ENCODE data around the gene PCDH9. TPM values are rescaled to one million over a fixed set of nuclear protein-coding genes. Genes with fewer than 3 reads are reported as not detected.
A peak's percentile ranks its signal among the peaks of the same experiment; 100 is the strongest.

Gene PCDH9
- total RNA-seq, 1 experiment from 2014 or later: 2.2 TPM

- Histone ChIP-seq H3K9me3 (replicated peaks) (no peaks in the 10 kb centered on the region), H3K4me1 (replicated peaks) (no peaks in the 10 kb centered on the region), H3K36me3 (no peaks in the 10 kb centered on the region), H3K27me3 (replicated peaks) (no peaks in the 10 kb centered on the region), H3K27ac (no peak overlapping the region), H3K4me3 (no peak overlapping the region)
- no peak for DNase-seq (ENCODE audit: low read depth in 1 of 2, low spot score in 2 of 2)
These were observed 526.5 kb downstream of the PCDH9 start for GRCh38 chr13:66703597-66703996.

DNA sequence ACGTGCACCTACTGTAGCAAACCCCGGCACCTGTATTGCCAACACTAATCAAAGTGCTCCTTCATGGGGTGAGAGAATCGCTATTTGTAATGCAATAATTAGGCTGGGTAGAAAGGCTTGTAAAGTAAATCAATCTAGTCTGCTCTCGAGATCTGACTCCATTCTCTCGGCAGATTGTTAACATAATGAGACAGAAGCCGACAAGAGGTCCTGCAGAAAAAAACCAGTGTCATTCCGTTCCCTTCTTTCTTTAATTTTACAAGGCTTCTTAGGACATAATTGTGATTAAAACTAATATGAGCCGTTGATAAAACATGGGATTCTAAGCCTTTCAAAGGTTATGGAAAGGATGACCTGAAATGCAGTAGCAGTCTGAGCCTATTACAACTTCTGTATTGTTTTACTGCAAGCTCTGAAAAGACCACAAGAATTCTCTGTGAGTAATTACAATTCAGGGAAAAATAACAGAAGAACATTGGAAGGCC, 530.0 kb downstream of the PCDH9 start:
- DNase-seq (ENCODE audit: low read depth in 1 of 2, low spot score in 2 of 2): no peak
- Histone ChIP-seq H3K36me3 (no peaks in the 10 kb centered on the region), H3K4me3 (no peak overlapping the region)

GRCh38 chr13:66693656-66694055, 536.5 kb downstream of the PCDH9 start:
- Histone ChIP-seq H3K27ac (no peak overlapping the region), H3K36me3 (no peaks in the 10 kb centered on the region), H3K4me3 (no peak overlapping the region), H3K27me3 (replicated peaks) (no peaks in the 10 kb centered on the region), H3K9me3 (replicated peaks) (no peaks in the 10 kb centered on the region), H3K4me1 (replicated peaks) (no peaks in the 10 kb centered on the region)
- no peak for DNase-seq (ENCODE audit: low read depth in 1 of 2, low spot score in 2 of 2)

More for the DNA sequence above, 530.0 kb downstream of the PCDH9 start:
- Histone ChIP-seq H3K27me3 (replicated peaks) (no peaks in the 10 kb centered on the region), H3K4me1 (replicated peaks) (no peaks in the 10 kb centered on the region), H3K9me3 (replicated peaks) (no peaks in the 10 kb centered on the region), H3K27ac (no peak overlapping the region)

GRCh38 chr13:66691149-66691548, 539.0 kb downstream of the PCDH9 start:
- DNase-seq (ENCODE audit: low read depth in 1 of 2, low spot score in 2 of 2): no peak
- Histone ChIP-seq H3K4me3 (no peak overlapping the region), H3K27ac (no peak overlapping the region), H3K27me3 (replicated peaks) (no peaks in the 10 kb centered on the region), H3K9me3 (replicated peaks) (no peaks in the 10 kb centered on the region), H3K36me3 (no peaks in the 10 kb centered on the region), H3K4me1 (replicated peaks) (0 out of 2 replicates have a peak, but pooled peaks cover 3% of the 10 kb centered on the region)

DNA sequence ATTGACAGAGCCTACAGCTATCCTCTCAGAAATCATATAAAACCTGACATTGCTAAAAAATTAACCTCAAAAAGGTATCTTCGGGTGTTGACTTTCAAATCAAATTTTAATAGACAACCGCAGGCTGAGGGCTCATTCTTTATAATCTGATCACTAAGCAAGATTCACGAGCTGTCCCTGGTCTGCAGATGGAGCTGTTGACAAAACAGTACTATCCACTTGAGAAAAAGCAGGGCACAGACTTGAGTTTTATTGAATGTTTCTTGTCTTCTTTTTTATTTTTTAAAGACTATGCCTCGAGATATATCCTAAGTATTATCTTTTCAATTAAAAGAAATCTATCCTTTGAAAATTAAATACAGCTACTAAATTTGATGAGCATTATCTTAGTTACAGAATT, 540.5 kb downstream of the PCDH9 start:
- Histone ChIP-seq H3K36me3 (no peaks in the 10 kb centered on the region), H3K27me3 (replicated peaks) (no peaks in the 10 kb centered on the region), H3K27ac (no peak overlapping the region), H3K4me3 (no peak overlapping the region), H3K4me1 (replicated peaks) (0 out of 2 replicates have a peak, but pooled peaks cover 3% of the 10 kb centered on the region), H3K9me3 (replicated peaks) (0 out of 2 replicates have a peak, but pooled peaks cover 5% of the 10 kb centered on the region)
- no peak for DNase-seq (ENCODE audit: low read depth in 1 of 2, low spot score in 2 of 2)

- Histone ChIP-seq H3K36me3 (no peaks in the 10 kb centered on the region), H3K4me3 (no peak overlapping the region), H3K4me1 (replicated peaks) (0 out of 2 replicates have a peak, but pooled peaks cover 3% of the 10 kb centered on the region), H3K27me3 (replicated peaks) (no peaks in the 10 kb centered on the region), H3K9me3 (replicated peaks) (0 out of 2 replicates have a peak, but pooled peaks cover 5% of the 10 kb centered on the region), H3K27ac (no peak overlapping the region)
- DNase-seq (ENCODE audit: low read depth in 1 of 2, low spot score in 2 of 2): no peak
These were observed 541.0 kb downstream of the PCDH9 start for GRCh38 chr13:66689037-66689619.

DNA sequence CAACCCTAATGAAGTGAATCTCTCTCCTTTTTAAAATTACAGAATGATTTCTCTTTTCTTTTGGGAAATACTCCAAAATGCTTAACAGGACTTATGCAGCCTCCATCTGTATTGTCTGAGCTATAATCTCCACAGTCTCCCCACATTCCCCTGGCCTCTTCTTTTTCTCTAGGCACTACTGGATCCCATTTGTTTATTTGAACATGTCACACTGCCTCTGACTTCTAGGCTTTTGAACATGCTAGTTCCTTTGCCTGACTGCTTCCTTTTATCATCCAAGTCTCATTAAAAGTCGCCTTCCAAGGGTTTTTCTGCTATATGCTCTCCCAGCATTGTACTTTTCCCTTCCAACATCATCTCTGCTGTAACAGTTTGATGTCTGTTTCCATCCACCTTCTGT, 548.7 kb downstream of the PCDH9 start:
- H3K27ac ChIP-seq: no peak overlapping the region
- no peaks in the 10 kb centered on the region; the same call in 1 of the 2 replicates for H3K27me3 ChIP-seq (replicated peaks)
- H3K4me3 ChIP-seq: no peak overlapping the region
- no peak for DNase-seq (ENCODE audit: low read depth in 1 of 2, low spot score in 2 of 2)
- 0 out of 2 replicates have a peak, but pooled peaks cover 5% of the 10 kb centered on the region for H3K9me3 ChIP-seq (replicated peaks)
- no peaks in the 10 kb centered on the region for H3K4me1 ChIP-seq (replicated peaks)
- no peaks in the 10 kb centered on the region for H3K36me3 ChIP-seq

GRCh38 chr13:66680031-66680430, 550.1 kb downstream of the PCDH9 start:
- Histone ChIP-seq H3K27me3 (replicated peaks) (no peaks in the 10 kb centered on the region; the same call in 1 of the 2 replicates), H3K36me3 (no peaks in the 10 kb centered on the region), H3K4me1 (replicated peaks) (no peaks in the 10 kb centered on the region), H3K27ac (no peak overlapping the region), H3K9me3 (replicated peaks) (0 out of 2 replicates have a peak, but pooled peaks cover under 1% of the 10 kb centered on the region), H3K4me3 (no peak overlapping the region)
- no peak for DNase-seq (ENCODE audit: low read depth in 1 of 2, low spot score in 2 of 2)

GRCh38 chr13:66675620-66676019, 554.5 kb downstream of the PCDH9 start:
- Histone ChIP-seq H3K27ac (no peak overlapping the region), H3K4me1 (replicated peaks) (no peaks in the 10 kb centered on the region), H3K27me3 (replicated peaks) (no peaks in the 10 kb centered on the region), H3K4me3 (no peak overlapping the region), H3K9me3 (replicated peaks) (no peaks in the 10 kb centered on the region), H3K36me3 (no peaks in the 10 kb centered on the region)
- no peak for DNase-seq (ENCODE audit: low read depth in 1 of 2, low spot score in 2 of 2)

DNA sequence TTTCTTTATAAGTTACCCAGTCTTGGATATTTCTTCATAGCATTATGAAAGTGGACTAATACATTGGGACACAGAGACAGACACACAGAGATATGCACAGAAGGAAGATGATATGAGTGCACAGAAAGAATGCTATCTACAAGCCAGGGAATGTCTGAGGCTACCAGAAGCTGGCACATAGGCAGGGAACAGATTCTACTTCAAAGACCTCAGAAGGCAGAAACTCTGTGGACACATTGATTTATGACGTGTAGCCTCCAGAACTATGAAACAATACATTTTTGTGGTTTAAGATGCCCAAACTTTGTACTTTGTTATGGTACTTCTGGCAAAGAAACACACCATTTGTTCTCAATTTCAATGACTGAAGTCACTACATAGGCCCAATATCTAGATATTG, 556.7 kb downstream of the PCDH9 start:
- H3K9me3 ChIP-seq (replicated peaks): no peaks in the 10 kb centered on the region
- DNase-seq (ENCODE audit: low read depth in 1 of 2, low spot score in 2 of 2): no peak
- H3K4me3 ChIP-seq: no peak overlapping the region
- H3K27ac ChIP-seq: no peak overlapping the region
- H3K36me3 ChIP-seq: no peaks in the 10 kb centered on the region
- H3K27me3 ChIP-seq (replicated peaks): no peaks in the 10 kb centered on the region
- no peaks in the 10 kb centered on the region for H3K4me1 ChIP-seq (replicated peaks)

GRCh38 chr13:66665991-66666390, 564.1 kb downstream of the PCDH9 start:
- Histone ChIP-seq H3K9me3 (replicated peaks) (no peaks in the 10 kb centered on the region), H3K27ac (no peak overlapping the region), H3K4me1 (replicated peaks) (no peaks in the 10 kb centered on the region), H3K36me3 (no peaks in the 10 kb centered on the region), H3K27me3 (replicated peaks) (no peaks in the 10 kb centered on the region), H3K4me3 (no peak overlapping the region)
- DNase-seq (ENCODE audit: low read depth in 1 of 2, low spot score in 2 of 2): peak in 1 of 2 experiments; percentile 44

GRCh38 chr13:66663711-66664110, 566.4 kb downstream of the PCDH9 start:
- Histone ChIP-seq H3K4me3 (no peak overlapping the region), H3K4me1 (replicated peaks) (peaks cover 6% of the 10 kb centered on the region; the same call in 1 of the 2 replicates), H3K27ac (no peak overlapping the region), H3K36me3 (no peaks in the 10 kb centered on the region), H3K27me3 (replicated peaks) (no peaks in the 10 kb centered on the region), H3K9me3 (replicated peaks) (no peaks in the 10 kb centered on the region)
- no peak for DNase-seq (ENCODE audit: low read depth in 1 of 2, low spot score in 2 of 2)

GRCh38 chr13:66663206-66663605, 566.9 kb downstream of the PCDH9 start:
- Histone ChIP-seq H3K27me3 (replicated peaks) (no peaks in the 10 kb centered on the region), H3K4me1 (replicated peaks) (peaks cover 6% of the 10 kb centered on the region; the same call in 1 of the 2 replicates), H3K36me3 (no peaks in the 10 kb centered on the region), H3K9me3 (replicated peaks) (no peaks in the 10 kb centered on the region), H3K27ac (no peak overlapping the region), H3K4me3 (no peak overlapping the region)
- DNase-seq (ENCODE audit: low read depth in 1 of 2, low spot score in 2 of 2): no peak

- Histone ChIP-seq H3K4me1 (replicated peaks) (peaks cover 19% of the 10 kb centered on the region), H3K36me3 (no peaks in the 10 kb centered on the region), H3K27ac (no peak overlapping the region), H3K27me3 (replicated peaks) (no peaks in the 10 kb centered on the region), H3K4me3 (no peak overlapping the region), H3K9me3 (replicated peaks) (no peaks in the 10 kb centered on the region)
- DNase-seq (ENCODE audit: low read depth in 1 of 2, low spot score in 2 of 2): no peak
These were observed 568.8 kb downstream of the PCDH9 start for GRCh38 chr13:66661336-66661735.

DNA sequence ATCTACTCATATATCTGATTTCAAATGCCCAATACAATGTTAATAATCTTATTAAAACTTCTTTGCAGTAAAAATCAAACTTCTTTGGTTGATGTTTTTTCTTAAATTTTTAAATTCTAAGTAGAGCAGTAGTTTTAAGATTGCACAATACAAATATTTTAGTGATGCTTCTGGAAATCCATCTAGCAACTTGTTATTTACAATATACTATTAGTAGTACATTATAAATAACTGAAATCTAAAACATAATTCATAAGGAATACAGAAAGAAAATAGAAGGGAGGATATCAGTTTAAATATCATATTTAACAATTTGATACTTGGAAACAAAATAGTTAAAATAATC, 569.7 kb downstream of the PCDH9 start:
- peaks cover 19% of the 10 kb centered on the region for H3K4me1 ChIP-seq (replicated peaks)
- DNase-seq (ENCODE audit: low read depth in 1 of 2, low spot score in 2 of 2): no peak
- no peaks in the 10 kb centered on the region for H3K9me3 ChIP-seq (replicated peaks)
- no peak overlapping the region for H3K27ac ChIP-seq
- no peaks in the 10 kb centered on the region for H3K36me3 ChIP-seq
- H3K4me3 ChIP-seq: no peak overlapping the region
- no peaks in the 10 kb centered on the region for H3K27me3 ChIP-seq (replicated peaks)
